Fibroblast of villous mesenchyme (primary cell): ENCODE measurements around the gene MGAT3. TPM values are rescaled to one million over a fixed set of nuclear protein-coding genes. Genes with fewer than 3 reads are reported as not detected.

Source experiments
- DNase-seq: peaks from one replicate; pipeline ENCODE4 v3.0.0-alpha.2; 2010; ENCODE audit warnings: low read depth
- H3K4me3 ChIP-seq: 2 replicates; pipeline ENCODE4 v1.5.1; 2011; ENCODE audit warnings: low read depth, mild to moderate bottlenecking, low read length
- total RNA-seq: library from RNA; depleted of rRNA; stranded (reverse); fragments of >200 nt; gene quantifications from 2 replicates; pipeline ENCODE4 v1.2.3, GENCODE V29; 2012
- TF ChIP-seq, protein P1 (sequence below): IDR thresholded peaks from 2 replicates; pipeline ENCODE4 v1.5.1; 2012; ENCODE audit warnings: low read depth, mild to moderate bottlenecking, low read length; ENCODE audit not compliant: insufficient read depth

Gene MGAT3
- total RNA-seq, 1 donor, result 1.3 TPM

DNA sequence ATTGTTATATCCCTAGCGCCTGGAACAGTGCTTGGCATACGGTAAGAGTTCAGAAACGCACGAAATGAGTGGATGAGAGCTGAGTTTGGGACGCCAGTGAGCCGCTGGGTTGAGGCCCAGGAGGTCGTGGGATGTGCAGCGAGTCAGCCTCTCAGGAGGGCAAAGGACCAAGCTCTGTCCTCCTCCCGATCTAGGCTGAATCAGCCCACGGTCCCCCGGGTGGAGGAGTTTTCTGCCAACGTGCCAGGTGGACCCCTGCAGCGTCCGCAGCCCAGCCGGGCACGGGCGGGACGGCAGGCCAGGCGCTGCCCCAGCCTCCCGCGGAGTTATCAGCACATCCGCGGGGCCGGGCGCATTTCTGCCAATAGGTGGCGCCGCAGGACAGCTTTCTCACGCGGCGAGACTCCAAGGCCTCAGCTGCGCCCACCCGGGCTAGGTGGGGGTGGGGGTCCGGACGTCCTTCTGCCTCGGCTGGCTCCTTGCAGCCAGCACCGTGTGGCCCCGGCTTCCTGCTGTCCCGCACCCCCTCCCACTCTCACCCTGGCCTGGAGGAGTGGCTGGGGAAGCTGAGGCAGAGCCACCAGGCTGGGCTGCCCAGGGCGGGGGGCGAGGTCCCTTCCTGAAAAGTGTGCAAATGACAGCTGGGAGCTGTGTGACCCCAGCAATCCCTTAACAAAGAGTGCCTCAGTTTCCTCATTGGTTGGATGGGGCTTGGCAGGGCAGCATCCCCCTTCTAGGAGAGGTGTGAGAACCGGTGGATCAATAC, 78.0 kb downstream of the MGAT3 start:
- DNase-seq, result peak; percentile 61
- TF ChIP-seq, protein P1, sequence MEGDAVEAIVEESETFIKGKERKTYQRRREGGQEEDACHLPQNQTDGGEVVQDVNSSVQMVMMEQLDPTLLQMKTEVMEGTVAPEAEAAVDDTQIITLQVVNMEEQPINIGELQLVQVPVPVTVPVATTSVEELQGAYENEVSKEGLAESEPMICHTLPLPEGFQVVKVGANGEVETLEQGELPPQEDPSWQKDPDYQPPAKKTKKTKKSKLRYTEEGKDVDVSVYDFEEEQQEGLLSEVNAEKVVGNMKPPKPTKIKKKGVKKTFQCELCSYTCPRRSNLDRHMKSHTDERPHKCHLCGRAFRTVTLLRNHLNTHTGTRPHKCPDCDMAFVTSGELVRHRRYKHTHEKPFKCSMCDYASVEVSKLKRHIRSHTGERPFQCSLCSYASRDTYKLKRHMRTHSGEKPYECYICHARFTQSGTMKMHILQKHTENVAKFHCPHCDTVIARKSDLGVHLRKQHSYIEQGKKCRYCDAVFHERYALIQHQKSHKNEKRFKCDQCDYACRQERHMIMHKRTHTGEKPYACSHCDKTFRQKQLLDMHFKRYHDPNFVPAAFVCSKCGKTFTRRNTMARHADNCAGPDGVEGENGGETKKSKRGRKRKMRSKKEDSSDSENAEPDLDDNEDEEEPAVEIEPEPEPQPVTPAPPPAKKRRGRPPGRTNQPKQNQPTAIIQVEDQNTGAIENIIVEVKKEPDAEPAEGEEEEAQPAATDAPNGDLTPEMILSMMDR, result peak; percentile 90
- no peak overlapping the region for H3K4me3 ChIP-seq

DNA sequence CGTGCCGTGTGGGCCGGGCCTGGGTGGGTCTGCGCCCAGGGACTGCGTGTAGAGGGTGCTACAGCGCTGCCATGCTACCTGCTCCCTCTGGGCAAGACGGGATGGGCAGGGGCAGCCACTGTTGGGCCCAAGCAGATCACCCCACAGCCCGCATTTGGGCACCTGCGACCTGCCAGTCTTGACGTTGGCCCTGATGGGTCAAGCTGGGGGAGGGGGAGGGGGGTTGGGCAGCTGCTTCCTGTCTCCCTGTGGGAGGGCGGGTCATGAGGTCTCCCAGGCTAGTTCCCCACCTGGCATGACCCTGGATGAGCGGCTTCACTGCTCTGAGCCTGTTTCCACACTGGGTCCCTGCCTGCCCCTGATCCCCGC, 78.5 kb downstream of the MGAT3 start:
- TF ChIP-seq, protein P1, result no peak
- DNase-seq, result no peak
- no peak overlapping the region for H3K4me3 ChIP-seq

DNA sequence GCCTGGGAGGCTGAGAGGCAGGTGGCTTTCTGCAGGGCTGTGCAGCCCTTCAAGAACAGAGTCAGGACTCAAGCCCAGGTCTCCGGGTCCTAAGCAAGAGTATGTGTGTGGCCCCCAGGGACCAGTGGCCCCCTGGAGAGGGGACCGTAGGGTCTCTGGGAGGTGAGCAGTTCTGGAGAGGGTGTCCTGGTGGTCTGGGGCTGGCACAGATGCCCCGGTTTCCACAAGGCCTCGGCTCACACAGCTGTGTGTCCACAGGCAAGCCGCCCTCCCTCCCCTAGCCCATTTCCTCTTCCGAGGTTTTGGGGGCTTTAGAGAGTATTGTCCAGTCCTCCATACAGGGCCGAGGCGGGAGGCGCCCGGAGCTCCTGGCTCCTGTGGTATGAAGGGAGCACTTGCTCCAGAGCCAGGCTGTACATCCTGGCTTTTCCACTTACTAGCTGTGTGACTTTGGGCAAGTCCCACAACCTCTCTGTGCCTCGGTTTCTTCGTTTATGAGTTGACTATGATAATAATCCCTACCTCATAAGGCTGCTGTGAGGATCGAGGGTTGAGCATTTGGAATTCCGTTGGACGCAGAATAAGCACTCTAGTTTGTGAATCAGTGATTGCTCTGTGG, 79.1 kb downstream of the MGAT3 start:
- TF ChIP-seq, protein P1, result no peak
- DNase-seq, result no peak
- H3K4me3 ChIP-seq, result no peak overlapping the region

- TF ChIP-seq, protein P1, result no peak
- no peak for DNase-seq
Measured at GRCh38 chr22:39536711-39537110, 79.9 kb downstream of the MGAT3 start.

DNA sequence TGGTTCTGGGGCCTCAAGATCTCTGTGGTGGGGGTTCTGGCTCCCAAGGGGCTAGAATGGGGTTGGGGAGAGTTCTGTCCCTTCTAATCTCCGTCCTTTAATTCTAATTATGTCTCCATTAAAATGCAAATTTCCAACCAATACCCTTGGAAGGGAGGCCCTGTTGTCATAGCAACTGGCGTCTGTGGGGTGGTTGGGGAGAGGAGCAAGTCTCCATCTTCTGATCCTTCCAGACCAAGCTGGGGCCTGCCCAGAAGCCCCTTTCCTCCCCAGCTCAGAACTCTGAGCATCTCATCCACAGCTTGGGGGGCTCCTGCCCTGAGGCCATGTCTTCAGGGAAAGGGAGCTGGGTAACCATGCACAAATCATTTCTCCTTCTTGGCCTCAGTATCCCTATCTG, 81.2 kb downstream of the MGAT3 start:
- DNase-seq, result no peak
- TF ChIP-seq, protein P1, result no peak
- no peak overlapping the region for H3K4me3 ChIP-seq

More at GRCh38 chr22:39536711-39537110, 79.9 kb downstream of the MGAT3 start:
- H3K4me3 ChIP-seq, result no peak overlapping the region

Other genes starting within 250 kb of the MGAT3 start
- 7.7 and 11.7 TPM in 2 replicates for gene PDGFB, start 212.0 kb upstream of the MGAT3 start, total RNA-seq
- 1,795 and 1,805 TPM in 2 replicates for gene RPL3, start 137.4 kb upstream of the MGAT3 start, total RNA-seq
- 8.6 and 12.2 TPM in 2 replicates for gene SYNGR1, start 107.0 kb upstream of the MGAT3 start, total RNA-seq
- 11.6 and 13.4 TPM in 2 replicates for gene TAB1, start 57.2 kb upstream of the MGAT3 start, total RNA-seq
- gene MIEF1, start 45.3 kb downstream of the MGAT3 start, total RNA-seq, result 26.1 and 32.8 TPM in 2 replicates
- gene ATF4, start 63.5 kb downstream of the MGAT3 start, total RNA-seq, result 200 and 379 TPM in 2 replicates
- gene RPS19BP1, start 75.7 kb downstream of the MGAT3 start, total RNA-seq, result 44.0 and 57.0 TPM in 2 replicates
- under 0.01 TPM in 1 of 2 replicates, not detected in the other for gene CACNA1I, start 113.7 kb downstream of the MGAT3 start, total RNA-seq